H9 (cell line): ENCODE results near the gene LRRC3. TPM values are rescaled to one million over a fixed set of nuclear protein-coding genes. Genes with fewer than 3 reads are reported as not detected.

ENCODE experiments used
- DNase-seq: peaks from one replicate; pipeline ENCODE4 v3.0.0-alpha.2; 2017
- H2AFZ ChIP-seq: one replicate; pipeline ENCODE4 v1.6.1; 2013; ENCODE audit warnings: mild to moderate bottlenecking, low read length, control low read depth, moderate library complexity
- H2AK5ac ChIP-seq: 2 replicates; pipeline ENCODE4 v1.6.1; 2013; ENCODE audit warnings: low read length, control low read depth, mixed read lengths; ENCODE audit not compliant: insufficient read length
- H2BK120ac ChIP-seq: one replicate; pipeline ENCODE4 v1.6.1; 2013; ENCODE audit warnings: low read depth, mild to moderate bottlenecking, low read length, control low read depth, inconsistent platforms; ENCODE audit not compliant: poor library complexity, severe bottlenecking
- H2BK12ac ChIP-seq: 2 replicates; pipeline ENCODE4 v1.6.1; 2013; ENCODE audit warnings: low read length, control low read depth, mixed read lengths, low read depth; ENCODE audit not compliant: insufficient read length
- H2BK15ac ChIP-seq: 2 replicates; pipeline ENCODE4 v1.6.1; 2013; ENCODE audit warnings: low read depth, low read length, control low read depth
- H2BK20ac ChIP-seq: one replicate; pipeline ENCODE4 v1.6.1; 2013; ENCODE audit warnings: low read depth, mild to moderate bottlenecking, low read length, control low read depth, inconsistent platforms; ENCODE audit not compliant: poor library complexity, severe bottlenecking
- H2BK5ac ChIP-seq: 2 replicates; pipeline ENCODE4 v1.6.1; 2013; ENCODE audit warnings: low read length, control low read depth, mixed read lengths; ENCODE audit not compliant: insufficient read length
- H3K14ac ChIP-seq: 2 replicates; pipeline ENCODE4 v1.6.1; 2013; ENCODE audit warnings: low read length, control low read depth; ENCODE audit not compliant: insufficient read depth
- H3K18ac ChIP-seq: 2 replicates; pipeline ENCODE4 v1.6.1; 2013; ENCODE audit warnings: low read depth, mild to moderate bottlenecking, mixed read lengths, low read length, control low read depth; ENCODE audit not compliant: insufficient read length
- H3K23ac ChIP-seq: 2 replicates; pipeline ENCODE4 v1.6.1; 2013; ENCODE audit warnings: low read length, control low read depth, mixed read lengths, low read depth; ENCODE audit not compliant: insufficient read length
- H3K23me2 ChIP-seq: 2 replicates; pipeline ENCODE4 v1.6.1; 2013; ENCODE audit warnings: low read depth, mild to moderate bottlenecking, mixed read lengths, low read length, control low read depth; ENCODE audit not compliant: insufficient read length, poor library complexity, severe bottlenecking
- H3K27ac ChIP-seq: 2 replicates; pipeline ENCODE4 v1.5.1; 2013; ENCODE audit warnings: low read length, control low read depth, mixed read lengths, low read depth; ENCODE audit not compliant: insufficient read length
- H3K27me3 ChIP-seq: 2 replicates; pipeline ENCODE4 v1.6.1; 2013; ENCODE audit warnings: low read length, control low read depth, inconsistent platforms; ENCODE audit not compliant: insufficient read depth
- H3K4ac ChIP-seq: 2 replicates; pipeline ENCODE4 v1.6.1; 2013; ENCODE audit warnings: low read depth, mild to moderate bottlenecking, control low read depth, inconsistent platforms, low read length, moderate library complexity
- H3K4me1 ChIP-seq: 2 replicates; pipeline ENCODE4 v1.6.1; 2013; ENCODE audit warnings: low read length, control low read depth, inconsistent platforms; ENCODE audit not compliant: insufficient read depth
- H3K4me2 ChIP-seq: 2 replicates; pipeline ENCODE4 v1.6.1; 2013; ENCODE audit warnings: low read length, control low read depth, mixed read lengths; ENCODE audit not compliant: insufficient read length, insufficient read depth
- H3K56ac ChIP-seq: 2 replicates; pipeline ENCODE4 v1.6.1; 2013; ENCODE audit warnings: low read depth, mild to moderate bottlenecking, mixed read lengths, low read length, control low read depth; ENCODE audit not compliant: insufficient read length
- H3K79me1 ChIP-seq: 2 replicates; pipeline ENCODE4 v1.6.1; 2013; ENCODE audit warnings: low read depth, mild to moderate bottlenecking, moderate library complexity, low read length, control low read depth, inconsistent platforms; ENCODE audit not compliant: insufficient read depth, poor library complexity, severe bottlenecking
- H3K79me2 ChIP-seq: 2 replicates; pipeline ENCODE4 v1.6.1; 2013; ENCODE audit warnings: low read length, control low read depth, inconsistent platforms; ENCODE audit not compliant: insufficient read depth
- H3K9ac ChIP-seq: 2 replicates; pipeline ENCODE4 v1.6.1; 2013; ENCODE audit warnings: low read length, control low read depth, mixed read lengths; ENCODE audit not compliant: insufficient read length; ENCODE audit errors: extremely low read depth
- H3K9me3 ChIP-seq: one replicate; pipeline ENCODE4 v1.6.1; 2013; ENCODE audit warnings: low read depth, low read length, inconsistent platforms; ENCODE audit not compliant: control insufficient read depth
- H3T11ph ChIP-seq: one replicate; pipeline ENCODE4 v1.6.1; 2013; ENCODE audit warnings: mild to moderate bottlenecking, low read length, control low read depth, inconsistent platforms
- H4K20me1 ChIP-seq: one replicate; pipeline ENCODE4 v1.6.1; 2013; ENCODE audit not compliant: control insufficient read depth, insufficient read length, insufficient read depth
- H4K5ac ChIP-seq: 2 replicates; pipeline ENCODE4 v1.6.1; 2013; ENCODE audit warnings: low read depth, mild to moderate bottlenecking, mixed read lengths, low read length, control low read depth; ENCODE audit not compliant: insufficient read length
- H4K8ac ChIP-seq: replicated peaks from 2 replicates; pipeline ENCODE4 v1.6.1; 2013; ENCODE audit warnings: low read length, control low read depth, mixed read lengths, low read depth; ENCODE audit not compliant: insufficient read length
- H4K91ac ChIP-seq: 2 replicates; pipeline ENCODE4 v1.6.1; 2013; ENCODE audit warnings: low read depth, mild to moderate bottlenecking, moderate library complexity, mixed read lengths, low read length, control low read depth; ENCODE audit not compliant: insufficient read length
- H3K27ac Mint-ChIP-seq, 3 experiments: 2 replicates in 2 of 3; 3 replicates in 1 of 3; pipeline ENCODE4 v1.8.0; 2020 to 2021; ENCODE audit warnings: mixed read lengths in 3 of 3, mild to moderate bottlenecking in 1 of 3, moderate library complexity in 1 of 3
- H3K27me3 Mint-ChIP-seq: 2 replicates; pipeline ENCODE4 v1.8.0; 2021; ENCODE audit warnings: low read depth, mild to moderate bottlenecking, moderate library complexity, mixed read lengths
- H3K36me3 Mint-ChIP-seq, 3 experiments: 2 replicates in 2 of 3; 3 replicates in 1 of 3; pipeline ENCODE4 v1.8.0; 2020 to 2021; ENCODE audit warnings: low read depth in 3 of 3, mixed read lengths in 3 of 3; ENCODE audit not compliant: insufficient read depth in 1 of 3
- H3K4me1 Mint-ChIP-seq, 2 experiments: 2 replicates each; pipeline ENCODE4 v1.8.0; 2020; ENCODE audit warnings: mixed read lengths in 2 of 2
- H3K4me3 Mint-ChIP-seq, 2 experiments: 2 replicates in 1 of 2; 3 replicates in 1 of 2; pipeline ENCODE4 v1.8.0; 2020 to 2021; ENCODE audit warnings: mild to moderate bottlenecking in 2 of 2, mixed read lengths in 2 of 2, moderate library complexity in 1 of 2
- H3K9me3 Mint-ChIP-seq, 2 experiments: 2 replicates in 1 of 2; 3 replicates in 1 of 2; pipeline ENCODE4 v1.8.0; 2020; ENCODE audit warnings: mild to moderate bottlenecking in 2 of 2, mixed read lengths in 2 of 2, moderate library complexity in 1 of 2
- CTCF ChIP-seq: fragments of 200-600 bp; sonication (generic); conservative IDR thresholded peaks from 3 replicates; pipeline ENCODE4 v1.8.0; 2021; ENCODE audit warnings: antibody characterized with exemption, mild to moderate bottlenecking
- WGBS: extraction: QIAGEN DNeasy Blood & Tissue Kit; methylation state at CpG from one replicate; pipeline ENCODE4 v1.1.7; 2013; ENCODE audit warnings: missing lambda C conversion rate, low lambda C conversion rate, mixed read lengths; ENCODE audit not compliant: insufficient read length; ENCODE audit errors: extremely low coverage; 5-methylcytosine and 5-hydroxymethylcytosine counted together
- total RNA-seq: library from RNA; stranded (reverse); gene quantifications from 2 replicates; pipeline ENCODE4 v1.2.1, GENCODE V29; 2021

Gene LRRC3
- total RNA-seq, 1 experiment from 2014 or later, result 3.1 TPM

GRCh38 chr21:44510109-44510507 lies 54.8 kb downstream of the LRRC3 start:
- H3K27me3 ChIP-seq, result no peaks in the 10 kb centered on the region
- WGBS, result no CpG with 5 or more reads among the region's 18 CpGs
- no peak overlapping the region for H2BK120ac ChIP-seq
- no peak overlapping the region for H3K14ac ChIP-seq
- H2BK15ac ChIP-seq, result no peak overlapping the region
- H3K4me1 ChIP-seq, result no peaks in the 10 kb centered on the region
- no peak overlapping the region for H2BK20ac ChIP-seq
- no peak overlapping the region for H2AK5ac ChIP-seq
- H3T11ph ChIP-seq, result no peak overlapping the region
- no peak overlapping the region for H3K4me2 ChIP-seq
- no peaks in the 10 kb centered on the region for H3K9me3 ChIP-seq
- no peak overlapping the region for H3K4me3 Mint-ChIP-seq
- no peak overlapping the region for H3K4ac ChIP-seq
- no peaks in the 10 kb centered on the region for H3K23me2 ChIP-seq
- H3K79me2 ChIP-seq, result no peaks in the 10 kb centered on the region
- no peak overlapping the region for H3K18ac ChIP-seq
- no peak overlapping the region for H3K56ac ChIP-seq
- H3K23ac ChIP-seq, result no peak overlapping the region
- H3K27ac Mint-ChIP-seq, result no peak overlapping the region
- H3K36me3 Mint-ChIP-seq, result peaks cover 0 to 6% (median 3%) of the 10 kb centered on the region in 3 experiments; a peak in 4 of 7 replicates
- H4K5ac ChIP-seq, result no peak overlapping the region
- no peak for TF ChIP-seq CTCF
- no peak overlapping the region for H4K8ac ChIP-seq
- no peaks in the 10 kb centered on the region for H3K79me1 ChIP-seq
- H3K27ac ChIP-seq, result no peak overlapping the region
- no peak overlapping the region for H2BK12ac ChIP-seq
- H2BK5ac ChIP-seq, result no peak overlapping the region
- no peaks in the 10 kb centered on the region for H3K9me3 Mint-ChIP-seq
- no peaks in the 10 kb centered on the region for H3K27me3 Mint-ChIP-seq
- no peak overlapping the region for H3K9ac ChIP-seq
- peaks cover 5% of the 10 kb centered on the region for H4K20me1 ChIP-seq
- no peak overlapping the region for H2AFZ ChIP-seq
- peaks cover 0 to 5% of the 10 kb centered on the region in 2 experiments; a peak in 2 of 4 replicates for H3K4me1 Mint-ChIP-seq
- H4K91ac ChIP-seq, result no peak overlapping the region
- no peak for DNase-seq
